HG02623 (cell line): ENCODE measurements around the gene ELOB.
"Not testable (repeated sequence)": the region's sequence is repeated elsewhere in the genome, so short reads cannot be mapped to it uniquely, and the experiment has no call there.

Source experiments
- ATAC-seq: cut with Tn5 transposase; IDR thresholded peaks from one replicate; pipeline ENCODE4 v1.9.1; 2021; ENCODE audit warnings: moderate library complexity; ENCODE audit not compliant: unreplicated experiment

ELOB gene

GRCh38 chr16:2724816-2725348 lies 52.2 kb downstream of the ELOB start:
- ATAC-seq = no peak

GRCh38 chr16:2724088-2724676 lies 52.9 kb downstream of the ELOB start:
- no peak for ATAC-seq

GRCh38 chr16:2721634-2722173 lies 55.4 kb downstream of the ELOB start:
- ATAC-seq = not testable (repeated sequence)
